Type B pancreatic cell (in vitro differentiated cells): ENCODE data around the gene LZTFL1. TPM values are rescaled to one million over a fixed set of nuclear protein-coding genes. Genes with fewer than 3 reads are reported as not detected.

Source experiments
- DNase-seq: peaks from one replicate; pipeline ENCODE4 v3.0.0; 2021; ENCODE audit warnings: mixed read lengths; ENCODE audit not compliant: unreplicated experiment; ENCODE audit errors: extremely low spot score
- H3K27ac Mint-ChIP-seq: 2 replicates; pipeline ENCODE4 v1.8.0; 2021; ENCODE audit warnings: mild to moderate bottlenecking, mixed read lengths
- H3K27me3 Mint-ChIP-seq: 2 replicates; pipeline ENCODE4 v1.8.0; 2021; ENCODE audit warnings: mixed read lengths
- H3K36me3 Mint-ChIP-seq: 2 replicates; pipeline ENCODE4 v1.8.0; 2021; ENCODE audit warnings: mixed read lengths
- H3K4me1 Mint-ChIP-seq: one replicate; pipeline ENCODE4 v1.8.0; 2021; ENCODE audit warnings: mixed read lengths; ENCODE audit not compliant: unreplicated experiment
- H3K4me3 Mint-ChIP-seq: 2 replicates; pipeline ENCODE4 v1.8.0; 2021; ENCODE audit warnings: mild to moderate bottlenecking, mixed read lengths
- H3K9me3 Mint-ChIP-seq: 2 replicates; pipeline ENCODE4 v1.8.0; 2021; ENCODE audit warnings: mixed read lengths
- total RNA-seq: library from RNA; stranded (reverse); gene quantifications from 2 replicates; pipeline ENCODE4 v1.2.1, GENCODE V29; 2021; ENCODE audit warnings: low replicate concordance
- TF ChIP-seq, protein P1 (sequence below): fragments of 200-600 bp; sonication (generic); conservative IDR thresholded peaks from 2 replicates; pipeline ENCODE4 v1.5.0; 2021; ENCODE audit warnings: antibody characterized with exemption, mild to moderate bottlenecking

LZTFL1 gene
- total RNA-seq, 1 donor from 2014 or later = 36.0 TPM

DNA sequence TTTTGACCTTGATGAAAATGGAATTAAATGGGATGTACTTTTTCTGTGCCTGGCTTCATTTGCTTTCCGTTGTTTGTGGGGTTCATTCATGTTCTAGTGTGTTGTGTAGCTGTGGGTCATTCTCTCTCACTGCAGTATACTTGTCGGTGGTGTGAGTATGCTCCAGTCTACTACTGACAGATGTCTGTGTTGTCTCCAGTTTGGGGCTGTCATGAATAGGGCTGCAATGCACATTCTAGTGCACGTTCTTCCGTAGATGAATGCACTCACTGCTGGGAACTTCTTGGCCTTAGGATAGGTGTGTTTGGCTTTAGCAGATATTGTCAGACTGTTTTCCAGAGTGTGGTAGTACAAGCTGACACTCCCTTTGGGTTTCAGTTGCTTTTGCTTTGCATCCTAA is 43.9 kb downstream of the LZTFL1 start:
- Mint-ChIP-seq H3K4me1 (peaks cover 13% of the 10 kb centered on the region), H3K27ac (peak overlapping the region; percentile 32), H3K27me3 (peaks cover 65% of the 10 kb centered on the region), H3K36me3 (no peaks in the 10 kb centered on the region), H3K4me3 (peak overlapping the region; percentile 59), H3K9me3 (no peaks in the 10 kb centered on the region)
- TF ChIP-seq, protein P1, sequence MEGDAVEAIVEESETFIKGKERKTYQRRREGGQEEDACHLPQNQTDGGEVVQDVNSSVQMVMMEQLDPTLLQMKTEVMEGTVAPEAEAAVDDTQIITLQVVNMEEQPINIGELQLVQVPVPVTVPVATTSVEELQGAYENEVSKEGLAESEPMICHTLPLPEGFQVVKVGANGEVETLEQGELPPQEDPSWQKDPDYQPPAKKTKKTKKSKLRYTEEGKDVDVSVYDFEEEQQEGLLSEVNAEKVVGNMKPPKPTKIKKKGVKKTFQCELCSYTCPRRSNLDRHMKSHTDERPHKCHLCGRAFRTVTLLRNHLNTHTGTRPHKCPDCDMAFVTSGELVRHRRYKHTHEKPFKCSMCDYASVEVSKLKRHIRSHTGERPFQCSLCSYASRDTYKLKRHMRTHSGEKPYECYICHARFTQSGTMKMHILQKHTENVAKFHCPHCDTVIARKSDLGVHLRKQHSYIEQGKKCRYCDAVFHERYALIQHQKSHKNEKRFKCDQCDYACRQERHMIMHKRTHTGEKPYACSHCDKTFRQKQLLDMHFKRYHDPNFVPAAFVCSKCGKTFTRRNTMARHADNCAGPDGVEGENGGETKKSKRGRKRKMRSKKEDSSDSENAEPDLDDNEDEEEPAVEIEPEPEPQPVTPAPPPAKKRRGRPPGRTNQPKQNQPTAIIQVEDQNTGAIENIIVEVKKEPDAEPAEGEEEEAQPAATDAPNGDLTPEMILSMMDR = no peak
- DNase-seq = no peak

- peak overlapping the region; percentile 32 for H3K27ac Mint-ChIP-seq
- peak overlapping the region; percentile 73 for H3K4me3 Mint-ChIP-seq
- peak; percentile 59 for DNase-seq
- no peaks in the 10 kb centered on the region for H3K36me3 Mint-ChIP-seq
- peaks cover 14% of the 10 kb centered on the region for H3K4me1 Mint-ChIP-seq
- TF ChIP-seq, protein P1 = no peak
- H3K27me3 Mint-ChIP-seq = peaks cover 67% of the 10 kb centered on the region
- no peaks in the 10 kb centered on the region for H3K9me3 Mint-ChIP-seq
These were observed 44.8 kb downstream of the LZTFL1 start for GRCh38 chr3:45796902-45797637.

DNA sequence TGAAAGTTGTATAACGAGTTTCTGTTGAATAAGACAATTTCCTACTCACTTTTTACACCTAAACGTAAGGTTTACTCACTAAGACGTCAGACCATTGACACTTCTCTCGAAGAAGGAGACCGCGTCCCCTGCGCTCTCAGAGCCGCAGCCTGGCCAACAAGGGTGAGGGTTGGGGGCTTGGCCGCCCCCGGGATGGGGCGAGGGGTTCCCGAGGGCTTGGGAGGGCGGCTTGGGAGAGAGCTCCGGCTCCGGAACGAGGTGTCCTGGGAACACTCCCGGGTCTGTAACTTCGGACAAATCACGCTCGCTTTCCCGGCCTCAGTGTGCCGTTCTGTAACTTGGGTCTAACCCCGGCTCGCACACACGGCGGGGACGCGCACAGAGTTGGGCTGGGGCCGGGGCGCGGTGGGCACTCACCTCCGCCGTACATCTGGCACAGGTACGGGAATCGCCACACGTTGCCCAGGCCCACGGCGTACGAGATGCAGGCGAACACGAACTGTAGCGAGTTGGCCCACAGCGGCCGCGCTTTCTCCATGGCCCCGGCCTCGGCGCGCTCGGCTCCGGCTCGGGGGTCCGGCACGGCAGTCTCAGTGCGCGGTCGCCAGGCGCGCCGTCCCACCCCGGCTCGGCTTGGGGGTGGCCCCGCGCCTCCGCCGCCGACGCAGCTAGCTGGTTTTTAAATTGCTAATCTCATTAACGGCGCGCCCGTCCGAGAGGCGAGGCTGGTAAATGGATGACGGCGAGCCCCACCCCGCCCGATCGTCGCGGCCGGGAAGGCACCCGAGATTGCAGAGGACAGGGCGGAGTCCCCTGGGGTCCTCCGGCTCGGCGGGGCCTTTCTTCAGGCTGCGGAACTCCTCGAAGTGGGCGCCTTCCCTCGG is 45.8 kb downstream of the LZTFL1 start, which contains the start of gene SLC6A20:
SLC6A20 (minus strand) TSS at position 655 of the 884 bp plus-strand sequence; CDS start at position 538, 117 bp downstream.
- H3K36me3 Mint-ChIP-seq = no peaks in the 10 kb centered on the region
- H3K4me3 Mint-ChIP-seq = peak within 1 kb of the TSS; percentile 80
- H3K4me1 Mint-ChIP-seq = peaks cover 14% of the 10 kb centered on the region
- DNase-seq = peak; percentile 70
- peaks cover 73% of the 10 kb centered on the region for H3K27me3 Mint-ChIP-seq
- H3K27ac Mint-ChIP-seq = peak within 1 kb of the TSS; percentile 32
- TF ChIP-seq, protein P1 = no peak
- no peaks in the 10 kb centered on the region for H3K9me3 Mint-ChIP-seq

DNA sequence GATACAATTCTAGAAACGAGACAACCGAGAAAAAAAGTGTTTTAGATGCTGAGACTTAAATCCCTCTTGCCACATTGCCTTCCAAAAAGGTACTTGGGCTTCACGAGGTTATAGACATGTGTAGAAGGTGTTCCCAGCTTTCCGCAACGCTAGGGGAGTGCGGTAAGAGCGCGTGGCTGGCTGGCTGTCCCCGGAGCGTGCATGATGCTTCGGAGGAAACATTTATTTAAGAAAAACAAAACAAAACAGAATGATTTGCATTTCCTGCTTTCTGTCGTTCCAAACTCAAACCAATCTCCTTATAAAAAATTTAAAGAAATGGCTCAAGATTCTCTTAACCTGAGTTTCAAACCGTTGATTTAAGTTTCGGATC is 46.4 kb downstream of the LZTFL1 start:
- Mint-ChIP-seq H3K4me3 (peak overlapping the region; percentile 80), H3K9me3 (peaks cover 4% of the 10 kb centered on the region), H3K36me3 (peaks cover 4% of the 10 kb centered on the region), H3K4me1 (peaks cover 19% of the 10 kb centered on the region), H3K27me3 (peaks cover 78% of the 10 kb centered on the region), H3K27ac (peak overlapping the region; percentile 27)
- TF ChIP-seq, protein P1 = no peak
- DNase-seq = peak; percentile 29

GRCh38 chr3:45794660-45795059 is 47.3 kb downstream of the LZTFL1 start:
- no peak overlapping the region for H3K27ac Mint-ChIP-seq
- no peak overlapping the region for H3K4me3 Mint-ChIP-seq
- peaks cover 82% of the 10 kb centered on the region for H3K27me3 Mint-ChIP-seq
- peaks cover 11% of the 10 kb centered on the region for H3K9me3 Mint-ChIP-seq
- H3K4me1 Mint-ChIP-seq = peaks cover 21% of the 10 kb centered on the region
- TF ChIP-seq, protein P1 = no peak
- DNase-seq = no peak
- H3K36me3 Mint-ChIP-seq = peaks cover 9% of the 10 kb centered on the region
